PC-3 (cell line): ENCODE measurements around the gene DOCK10. TPM values are rescaled to one million over a fixed set of nuclear protein-coding genes. Genes with fewer than 3 reads are reported as not detected.

Source experiments
- ATAC-seq: fragments of 200-7000 bp; cut with Tn5 transposase; 2 replicates; pipeline ENCODE4 v1.9.1; 2020; ENCODE audit warnings: mild to moderate bottlenecking, moderate library complexity
- BruUV-seq: library from RNA; stranded (reverse); fragments of 400-500 nt; replicated peaks from 2 replicates; lab custom pipeline; 2021; lab: Mats Ljungman, UMichigan
- CTCF ChIA-PET: fragments of 300-600 bp; sonication (Branson Sonifier 250); formaldehyde crosslinking; loops from one replicate; lab custom pipeline; 2022; ENCODE audit warnings: antibody characterized with exemption; lab: Charles Lee
- POLR2A ChIA-PET: fragments of 300-600 bp; sonication (Branson Sonifier 250); formaldehyde crosslinking; loops from one replicate; lab custom pipeline; 2022; ENCODE audit warnings: antibody characterized with exemption; ENCODE audit not compliant: unreplicated experiment; lab: Charles Lee
- DNase-seq: peaks from one replicate; pipeline ENCODE4 v3.0.0-alpha.2; 2015
- H2AFZ ChIP-seq: fragments of 300-600 bp; sonication (generic); 2 replicates; pipeline ENCODE4 v1.6.0; 2016; ENCODE audit warnings: antibody characterized with exemption, low read length
- H3F3A ChIP-seq: fragments of 300-600 bp; sonication (generic); one replicate; pipeline ENCODE4 v1.6.0; 2017; ENCODE audit warnings: antibody characterized with exemption, low read length, control low read depth, mild to moderate bottlenecking; ENCODE audit not compliant: unreplicated experiment
- H3K27ac ChIP-seq: fragments of 300-600 bp; sonication (generic); 2 replicates; pipeline ENCODE4 v1.5.1; 2016; ENCODE audit warnings: mild to moderate bottlenecking, low read length
- H3K27me3 ChIP-seq: fragments of 300-600 bp; sonication (generic); 2 replicates; pipeline ENCODE4 v1.6.1; 2016; ENCODE audit warnings: low read length, mixed read lengths
- H3K36me3 ChIP-seq: fragments of 300-600 bp; sonication (generic); 2 replicates; pipeline ENCODE4 v1.6.1; 2016; ENCODE audit warnings: low read depth, mixed run types, low read length, mixed read lengths
- H3K4me1 ChIP-seq: fragments of 300-600 bp; sonication (generic); 2 replicates; pipeline ENCODE4 v1.5.1; 2016; ENCODE audit warnings: low read length; ENCODE audit not compliant: insufficient read depth
- H3K4me2 ChIP-seq: fragments of 300-600 bp; sonication (generic); 2 replicates; pipeline ENCODE4 v1.6.0; 2016; ENCODE audit warnings: low read length
- H3K4me3 ChIP-seq: fragments of 300-600 bp; sonication (generic); 2 replicates; pipeline ENCODE4 v1.5.1; 2016; ENCODE audit warnings: mild to moderate bottlenecking, low read length, mixed read lengths
- H3K79me2 ChIP-seq: fragments of 300-600 bp; sonication (generic); 2 replicates; pipeline ENCODE4 v1.6.1; 2017; ENCODE audit warnings: low read length, mixed read lengths
- H3K9ac ChIP-seq: fragments of 300-600 bp; sonication (generic); 2 replicates; pipeline ENCODE4 v1.6.0; 2016; ENCODE audit warnings: mild to moderate bottlenecking, low read length
- H3K9me2 ChIP-seq: fragments of 300-600 bp; sonication (generic); replicated peaks from 2 replicates; pipeline ENCODE4 v1.6.1; 2016; ENCODE audit warnings: mixed run types, low read length, mixed read lengths
- H3K9me3 ChIP-seq: fragments of 300-600 bp; sonication (generic); 2 replicates; pipeline ENCODE4 v1.6.1; 2016; ENCODE audit warnings: low read length, mixed read lengths
- H4K20me1 ChIP-seq: fragments of 300-600 bp; sonication (generic); 2 replicates; pipeline ENCODE4 v1.6.1; 2016; ENCODE audit warnings: low read length, mixed read lengths
- CTCF ChIP-seq: fragments of 300-600 bp; sonication (generic); conservative IDR thresholded peaks from 2 replicates; pipeline ENCODE4 v1.5.1; 2017; ENCODE audit warnings: antibody characterized with exemption, low read depth, mild to moderate bottlenecking, low read length
- EZH2 ChIP-seq: fragments of 300-600 bp; sonication (generic); IDR thresholded peaks from one replicate; pipeline ENCODE4 v1.6.1; 2017; ENCODE audit warnings: antibody characterized with exemption, mild to moderate bottlenecking, low read length; ENCODE audit not compliant: unreplicated experiment
- EZH2phosphoT487 ChIP-seq: fragments of 300-600 bp; sonication (generic); IDR thresholded peaks from 2 replicates; pipeline ENCODE4 v1.6.1; 2018; ENCODE audit warnings: mild to moderate bottlenecking, antibody characterized with exemption, low read length, borderline replicate concordance
- intact Hi-C: fragments of 100-400 bp; cut with micrococcal nuclease; formaldehyde crosslinking; loops from 2 replicates; pipeline ENCODE4 v1.9.0; 2023
- total RNA-seq: library from RNA; depleted of rRNA; stranded (reverse); fragments of >200 nt; gene quantifications from 2 replicates; pipeline ENCODE4 v1.2.3, GENCODE V29; 2014

Gene DOCK10
- total RNA-seq, 1 experiment from 2014 or later = 23.1 TPM

- DNase-seq (no peak), ATAC-seq (peak; percentile 55; the same call in 1 of the 2 replicates)
- Histone ChIP-seq H3K9me3 (no peaks in the 10 kb centered on the region), H3K4me2 (no peak overlapping the region), H3K9ac (no peak overlapping the region), H3K4me1 (0 out of 2 replicates have a peak, but pooled peaks cover 3% of the 10 kb centered on the region), H3K27me3 (no peaks in the 10 kb centered on the region), H3K79me2 (no peaks in the 10 kb centered on the region), H3F3A (no peaks in the 10 kb centered on the region), H3K9me2 (no peaks in the 10 kb centered on the region), H3K27ac (no peak overlapping the region), H2AFZ (no peak overlapping the region), H3K4me3 (no peak overlapping the region), H4K20me1 (no peaks in the 10 kb centered on the region), H3K36me3 (peaks cover 11% of the 10 kb centered on the region; the same call in 1 of the 2 replicates)
- CTCF ChIA-PET = no interaction called here
- intact Hi-C loops = no loop called here
- POLR2A ChIA-PET = no interaction called here
- BruUV-seq = no TSS peak
- no peak for TF ChIP-seq EZH2phosphoT487
- peak; percentile 38; the same call in 1 of the 2 replicates for TF ChIP-seq CTCF
- TF ChIP-seq EZH2 = no peak
These were observed 193.0 kb downstream of the DOCK10 start for GRCh38 chr2:224849264-224849663.

- no peak overlapping the region for H3K4me3 ChIP-seq
- H2AFZ ChIP-seq = no peak overlapping the region
- no peaks in the 10 kb centered on the region for H3F3A ChIP-seq
- H3K9me2 ChIP-seq = no peaks in the 10 kb centered on the region
- no peaks in the 10 kb centered on the region for H3K27me3 ChIP-seq
- intact Hi-C loops = no loop called here
- H3K4me1 ChIP-seq = 0 out of 2 replicates have a peak, but pooled peaks cover 3% of the 10 kb centered on the region
- no peak for TF ChIP-seq CTCF
- TF ChIP-seq EZH2phosphoT487 = no peak
- no peak for TF ChIP-seq EZH2
- DNase-seq = peak; percentile 76
- ChIA-PET POLR2A (no interaction called here), CTCF (no interaction called here)
- peaks cover 11% of the 10 kb centered on the region; the same call in 1 of the 2 replicates for H3K36me3 ChIP-seq
- H3K79me2 ChIP-seq = no peaks in the 10 kb centered on the region
- no peak overlapping the region for H3K4me2 ChIP-seq
- H3K27ac ChIP-seq = no peak overlapping the region
- no peaks in the 10 kb centered on the region for H4K20me1 ChIP-seq
- no peak overlapping the region for H3K9ac ChIP-seq
- H3K9me3 ChIP-seq = no peaks in the 10 kb centered on the region
- BruUV-seq = no TSS peak
- no peak for ATAC-seq
These were observed 194.1 kb downstream of the DOCK10 start for GRCh38 chr2:224847961-224848850.

- Histone ChIP-seq H3K27me3 (no peaks in the 10 kb centered on the region), H3F3A (no peaks in the 10 kb centered on the region), H4K20me1 (no peaks in the 10 kb centered on the region), H3K79me2 (no peaks in the 10 kb centered on the region), H3K36me3 (peaks cover 11% of the 10 kb centered on the region; the same call in 1 of the 2 replicates), H3K27ac (no peak overlapping the region), H3K9ac (no peak overlapping the region), H3K9me3 (no peaks in the 10 kb centered on the region), H3K4me3 (no peak overlapping the region), H2AFZ (no peak overlapping the region), H3K4me2 (no peak overlapping the region), H3K4me1 (0 out of 2 replicates have a peak, but pooled peaks cover 3% of the 10 kb centered on the region), H3K9me2 (no peaks in the 10 kb centered on the region)
- TF ChIP-seq EZH2 = no peak
- no peak for TF ChIP-seq CTCF
- TF ChIP-seq EZH2phosphoT487 = no peak
- no peak for ATAC-seq
- CTCF ChIA-PET = interaction anchor here (0.5 kb wide), 1 partner anchor 815 kb away, joined by 3 read pairs; no protein-coding TSS in a partner anchor
- no TSS peak for BruUV-seq
- intact Hi-C loops = no loop called here
- DNase-seq = no peak
- POLR2A ChIA-PET = no interaction called here
These were observed 194.9 kb downstream of the DOCK10 start for GRCh38 chr2:224847381-224847780.
